ENCODE results near the gene KAZN.

KAZN gene

DNA sequence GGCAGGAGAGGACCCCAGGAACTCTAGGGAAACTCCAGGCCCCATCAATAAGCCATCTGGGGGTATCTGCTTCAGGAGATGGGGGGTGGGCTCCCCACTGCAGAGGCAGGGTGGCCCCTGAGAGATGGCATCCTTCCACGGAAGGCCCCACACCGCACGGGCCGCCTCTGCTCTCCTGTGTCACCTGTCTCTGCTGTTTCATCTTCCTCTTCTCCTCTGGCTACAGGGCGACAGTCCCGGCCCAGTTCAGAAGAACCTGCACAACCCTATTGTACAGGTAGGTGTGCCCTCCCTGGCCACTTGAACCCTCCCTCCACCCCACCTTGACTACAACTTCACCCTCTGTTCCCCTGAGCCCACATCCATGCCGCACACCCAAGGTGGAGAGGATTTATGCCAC, 464.9 kb downstream of the KAZN start:
- DNase-seq (ENCODE audit: low read depth) = no peak

DNA sequence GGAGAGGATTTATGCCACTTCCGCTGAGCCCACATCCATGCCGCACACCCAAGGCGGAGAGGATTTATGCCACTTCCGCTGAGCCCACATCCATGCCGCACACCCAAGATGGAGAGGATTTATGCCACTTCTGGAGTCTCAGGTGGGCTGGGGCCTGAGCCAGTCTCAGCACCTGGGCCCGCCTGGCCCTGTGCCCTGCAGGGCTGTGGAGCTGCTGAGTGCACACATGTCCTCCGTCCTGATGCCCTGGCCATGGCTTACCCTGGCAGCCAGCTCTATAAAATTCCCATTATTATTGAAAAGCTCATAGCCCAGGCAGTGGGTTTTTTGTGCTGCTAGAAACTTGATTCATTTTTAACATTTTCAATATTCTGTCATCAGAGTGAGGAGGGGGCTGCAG, 465.3 kb downstream of the KAZN start:
- no peak for DNase-seq (ENCODE audit: low read depth)

DNA sequence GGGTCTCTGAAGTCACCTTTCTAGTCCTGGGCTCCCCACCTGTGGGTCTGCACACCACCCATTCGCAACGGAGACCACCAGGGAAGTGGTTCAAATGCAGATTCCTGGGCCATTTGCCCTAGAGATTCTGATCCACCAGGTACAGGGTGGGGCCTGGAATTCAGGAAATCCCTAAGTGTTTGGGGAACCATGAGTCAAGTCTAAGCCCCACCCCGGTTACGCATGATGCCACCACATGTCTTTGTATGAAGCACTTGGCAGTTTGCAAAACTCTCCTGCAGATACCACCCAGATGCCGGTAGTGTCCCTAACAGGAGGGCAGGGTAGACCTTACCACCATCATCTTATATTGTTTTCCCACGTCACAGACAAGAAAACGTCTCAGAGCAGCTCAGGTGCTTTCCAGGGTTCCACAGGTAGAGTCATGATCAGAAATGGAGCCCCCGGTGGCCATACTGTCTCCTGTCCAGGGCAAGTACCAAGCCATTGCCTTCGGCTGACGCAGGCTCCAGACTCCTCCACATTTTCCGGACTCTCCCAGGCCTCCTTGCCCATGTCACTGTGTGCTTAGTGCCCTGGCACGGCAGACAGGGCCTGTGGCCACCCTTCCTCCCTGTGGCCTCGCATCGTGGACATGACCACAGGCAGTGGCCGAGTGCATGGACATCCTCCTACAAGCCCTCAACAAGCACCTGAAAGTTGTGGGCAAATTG, 465.9 kb downstream of the KAZN start:
- no peak for DNase-seq (ENCODE audit: low read depth)

DNA sequence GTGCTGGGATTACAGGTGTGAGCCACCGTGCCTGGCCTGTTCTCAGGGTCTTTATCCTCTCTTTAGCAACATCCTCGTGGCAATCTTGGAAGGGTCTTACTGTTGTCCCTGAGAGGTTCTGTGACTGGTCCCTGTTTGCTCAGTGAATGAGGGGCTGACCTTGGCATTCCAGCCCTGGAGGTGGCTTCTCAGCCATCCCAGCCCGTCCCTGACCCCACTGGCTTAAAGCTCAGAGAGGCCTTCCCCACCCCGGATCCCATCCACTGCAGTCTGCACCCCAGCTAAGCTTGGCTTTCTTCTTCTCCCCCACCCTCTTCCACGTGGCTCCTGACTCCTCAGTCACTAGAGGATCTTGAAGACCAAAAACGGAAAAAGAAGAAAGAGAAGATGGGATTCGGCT, 466.8 kb downstream of the KAZN start:
- no peak for DNase-seq (ENCODE audit: low read depth)

DNA sequence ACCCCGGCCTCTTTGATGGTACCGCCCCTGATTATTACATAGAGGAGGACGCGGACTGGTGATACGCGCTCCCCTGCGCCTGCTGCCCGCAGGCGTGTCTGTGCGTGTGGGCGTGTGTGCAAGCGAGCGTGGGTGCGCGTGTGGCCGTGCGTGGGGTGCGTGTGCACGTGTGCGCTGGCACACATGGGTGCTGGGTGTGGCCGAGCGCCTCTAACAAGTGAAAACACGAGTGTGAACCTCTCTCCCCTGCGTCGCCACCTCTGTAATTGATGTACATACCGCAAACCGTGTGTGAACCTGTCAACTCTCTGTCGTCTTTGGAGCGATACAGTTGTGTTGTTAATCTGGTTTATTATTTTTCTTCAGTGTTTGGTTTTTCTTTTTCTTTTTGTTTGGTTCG, 467.3 kb downstream of the KAZN start:
- no peak for DNase-seq (ENCODE audit: low read depth)

DNA sequence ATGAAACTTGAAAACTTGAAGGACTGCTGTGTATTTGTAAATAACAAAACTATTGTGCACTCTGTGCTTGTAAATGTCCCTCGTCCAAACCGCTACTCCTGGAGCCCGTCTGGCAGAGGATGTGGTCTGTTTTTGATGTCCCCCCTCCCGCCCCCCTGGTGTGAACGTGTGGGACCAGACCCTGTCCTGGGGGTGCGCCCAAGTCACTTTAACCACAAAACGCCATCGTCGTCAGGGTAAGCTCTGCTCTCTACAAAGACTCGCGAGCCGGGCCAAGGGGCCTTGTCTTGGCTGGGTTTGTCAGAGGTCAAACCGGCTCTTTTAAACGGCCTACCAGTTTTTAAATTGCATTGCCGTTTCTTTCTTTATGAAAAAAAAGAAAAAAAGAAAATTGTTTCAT, 467.7 kb downstream of the KAZN start:
- DNase-seq (ENCODE audit: low read depth) = no peak

DNA sequence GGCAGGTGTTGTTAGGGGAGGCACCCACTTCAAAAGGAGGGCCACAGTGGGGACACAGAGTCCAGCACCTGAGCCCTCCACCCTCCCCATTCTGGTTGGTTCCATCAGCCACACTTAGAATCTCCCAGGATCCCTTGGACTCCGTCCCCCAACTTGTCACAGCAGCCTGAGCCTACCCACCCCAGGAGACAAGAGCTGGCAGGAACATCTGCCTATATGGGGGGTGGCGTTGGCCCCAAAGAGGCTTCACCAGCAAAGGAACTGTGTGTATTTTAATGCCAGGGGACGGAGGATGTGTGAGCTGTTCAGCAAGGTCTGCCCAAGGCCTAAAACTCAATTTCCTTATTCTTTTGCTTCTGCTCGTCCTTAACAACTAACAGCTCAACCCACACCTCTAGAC, 468.7 kb downstream of the KAZN start:
- DNase-seq (ENCODE audit: low read depth) = no peak

DNA sequence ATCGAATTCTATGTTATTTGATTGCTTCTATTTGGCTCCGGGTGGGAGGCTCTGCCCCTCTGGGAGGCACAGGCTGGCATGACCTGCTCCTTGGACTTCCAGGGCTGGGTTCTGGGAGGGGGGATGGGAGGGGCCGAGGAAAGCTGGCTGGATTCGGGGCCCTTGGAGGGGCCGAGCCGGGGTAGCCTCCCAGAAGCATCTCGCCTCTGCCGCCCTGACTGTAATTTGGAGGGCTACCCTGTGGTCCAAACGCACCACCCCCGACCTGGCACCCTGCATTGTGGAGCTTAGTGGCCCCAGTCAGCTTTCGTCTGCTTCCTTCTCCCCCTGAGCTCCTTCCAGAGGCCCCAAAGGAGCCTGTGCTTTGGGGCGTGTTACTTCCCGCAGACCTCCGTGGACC, 469.7 kb downstream of the KAZN start:
- DNase-seq (ENCODE audit: low read depth) = no peak

DNA sequence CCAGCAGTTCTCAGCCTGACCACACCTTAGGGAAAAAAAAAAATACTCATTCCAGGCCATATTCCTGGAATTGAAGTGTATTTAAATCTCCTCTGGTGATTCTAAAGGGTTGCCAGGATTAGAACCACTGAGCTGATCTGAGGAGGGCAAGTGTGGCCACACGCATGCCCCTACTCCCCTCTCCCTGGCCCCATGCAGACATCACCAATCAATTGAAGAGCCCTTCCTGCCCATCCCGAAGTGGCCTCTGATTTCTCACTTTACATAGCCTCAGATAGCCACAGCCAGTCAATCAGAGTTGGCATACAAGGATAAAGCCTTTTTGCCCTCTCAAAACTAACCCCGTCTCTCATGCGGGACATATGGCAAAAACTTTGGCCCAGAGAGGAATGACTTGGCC, 470.5 kb downstream of the KAZN start:
- no peak for DNase-seq (ENCODE audit: low read depth)

DNA sequence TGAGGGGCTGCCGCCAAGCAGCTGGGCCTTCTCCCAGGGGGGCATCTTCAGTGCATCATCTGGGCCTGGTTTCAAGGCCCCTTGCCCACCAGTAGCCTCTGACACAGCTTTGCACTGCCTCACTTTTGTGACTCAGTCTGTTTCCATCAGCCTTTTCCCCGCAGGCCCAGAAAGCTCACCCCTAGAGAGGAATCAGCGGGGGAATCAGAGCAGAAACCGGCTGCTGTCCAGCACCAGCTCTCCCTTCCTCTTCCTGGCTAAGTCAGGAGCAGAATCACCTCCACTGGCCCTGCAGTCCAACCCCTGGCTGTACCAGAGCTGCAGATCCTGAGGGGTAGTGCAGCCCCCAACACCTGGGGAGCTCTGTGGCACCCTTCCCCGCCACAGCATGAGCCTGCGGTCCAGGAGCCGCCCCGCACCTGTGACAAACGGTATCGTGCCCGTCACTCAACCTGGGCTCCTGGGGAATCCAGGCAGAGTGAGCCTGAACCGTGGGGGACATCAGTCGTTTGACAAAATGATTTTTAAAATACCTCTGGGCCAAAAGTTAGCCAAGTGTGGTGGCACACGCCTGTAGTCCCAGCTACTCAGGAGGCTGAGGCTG, 471.8 kb downstream of the KAZN start:
- DNase-seq (ENCODE audit: low read depth) = no peak

DNA sequence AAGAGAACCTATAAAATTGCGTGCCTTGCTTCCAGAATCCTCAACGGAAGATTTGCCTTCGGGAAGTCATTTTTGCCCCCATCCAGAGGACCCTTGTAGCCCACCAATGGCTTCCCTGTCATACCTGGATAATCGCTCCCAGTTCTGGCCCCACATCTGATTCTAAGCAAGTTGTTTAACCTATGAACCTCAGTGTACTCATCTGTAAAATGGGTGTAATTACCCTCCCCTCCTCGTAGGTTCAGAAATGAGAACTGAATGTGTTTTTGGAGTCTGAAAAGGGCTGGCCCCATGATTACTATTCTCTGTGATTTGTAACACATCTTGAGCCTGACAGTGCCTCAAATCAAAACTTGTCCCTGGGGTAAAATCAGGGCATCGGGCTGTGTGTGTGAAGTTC, 473.5 kb downstream of the KAZN start:
- no peak for DNase-seq (ENCODE audit: low read depth)

DNA sequence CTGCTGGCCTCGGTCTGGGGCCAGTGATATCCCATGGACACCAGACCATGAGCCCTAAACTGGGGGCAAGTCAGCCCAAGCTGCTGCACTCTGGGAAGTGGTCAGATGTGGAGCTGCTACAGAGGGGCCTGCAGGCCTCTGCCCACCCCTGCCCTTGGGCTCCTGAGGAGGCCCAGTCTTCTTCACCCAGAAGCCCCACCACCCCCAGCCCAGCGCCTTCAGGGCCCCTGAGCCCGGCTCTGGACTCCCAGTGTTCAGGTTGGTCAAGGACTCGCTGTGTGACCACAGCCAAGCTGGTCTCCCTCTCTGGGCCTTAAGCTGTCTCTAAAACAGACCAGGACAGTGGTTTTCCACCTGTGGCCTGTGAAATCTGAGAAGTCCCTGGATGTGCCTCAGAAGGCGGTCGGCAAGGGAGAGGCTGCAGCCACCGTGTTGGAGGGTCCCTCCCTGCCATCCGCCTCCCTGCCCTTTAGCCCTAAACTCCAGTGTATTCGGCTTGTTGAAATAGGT, 475.4 kb downstream of the KAZN start:
- no peak for DNase-seq (ENCODE audit: low read depth)

DNA sequence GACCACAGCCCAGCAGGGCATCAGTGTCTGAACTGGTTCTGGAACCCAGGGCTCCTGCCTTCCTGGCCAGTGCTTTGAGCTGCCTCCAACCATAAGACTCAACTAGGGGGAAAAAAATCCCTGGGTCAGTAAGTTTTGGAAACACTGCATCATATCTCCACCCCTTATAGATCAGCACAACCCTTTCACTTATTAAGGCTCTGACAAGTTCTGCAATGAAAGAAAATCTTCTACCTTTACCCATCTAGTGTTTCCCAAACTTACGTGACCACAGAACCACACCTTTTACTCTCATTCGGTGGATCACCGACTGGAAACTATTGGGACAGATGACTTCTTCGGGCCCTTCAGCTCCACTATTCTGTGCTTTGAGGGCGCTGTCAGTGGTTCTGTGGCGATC, 476.7 kb downstream of the KAZN start:
- no peak for DNase-seq (ENCODE audit: low read depth)

DNA sequence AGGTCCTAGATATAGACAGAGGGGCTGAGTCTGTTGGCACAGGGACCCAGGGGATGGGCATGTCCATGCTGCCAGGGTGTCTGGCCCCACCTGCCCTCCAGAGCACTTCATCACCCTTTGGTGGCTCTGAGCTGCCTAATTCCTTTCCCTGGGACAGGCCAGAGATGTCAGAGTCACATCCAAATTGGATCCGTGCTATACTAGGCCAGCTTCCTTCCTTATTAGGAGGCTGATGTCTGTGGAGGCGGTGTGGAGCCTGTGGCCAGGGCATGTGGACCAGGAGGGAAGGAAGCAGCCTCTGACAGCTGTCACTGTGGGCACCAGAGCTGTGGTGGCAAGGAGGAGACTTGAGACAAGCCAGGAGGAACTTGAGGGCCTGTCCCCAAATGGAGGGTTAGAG, 477.3 kb downstream of the KAZN start:
- DNase-seq (ENCODE audit: low read depth) = no peak

DNA sequence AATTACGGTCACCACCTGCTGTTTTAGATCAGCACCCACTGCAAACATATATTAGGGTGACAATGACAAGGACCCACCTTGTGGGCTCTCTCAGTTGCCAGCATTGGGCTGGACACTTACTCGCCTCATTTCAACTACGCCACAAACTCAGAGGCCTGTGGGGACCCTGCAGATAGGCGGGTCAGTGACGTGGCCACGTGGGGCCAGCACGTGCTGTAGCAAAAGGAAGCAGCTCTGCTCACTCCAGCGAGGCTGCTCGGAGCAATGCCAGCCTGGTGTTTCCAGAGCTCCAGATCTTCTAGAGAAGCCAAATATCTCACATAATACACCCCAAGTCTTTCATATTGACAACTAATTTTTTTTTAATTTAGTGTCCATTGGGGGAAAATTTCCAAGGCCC, 478.3 kb downstream of the KAZN start:
- no peak for DNase-seq (ENCODE audit: low read depth)

DNA sequence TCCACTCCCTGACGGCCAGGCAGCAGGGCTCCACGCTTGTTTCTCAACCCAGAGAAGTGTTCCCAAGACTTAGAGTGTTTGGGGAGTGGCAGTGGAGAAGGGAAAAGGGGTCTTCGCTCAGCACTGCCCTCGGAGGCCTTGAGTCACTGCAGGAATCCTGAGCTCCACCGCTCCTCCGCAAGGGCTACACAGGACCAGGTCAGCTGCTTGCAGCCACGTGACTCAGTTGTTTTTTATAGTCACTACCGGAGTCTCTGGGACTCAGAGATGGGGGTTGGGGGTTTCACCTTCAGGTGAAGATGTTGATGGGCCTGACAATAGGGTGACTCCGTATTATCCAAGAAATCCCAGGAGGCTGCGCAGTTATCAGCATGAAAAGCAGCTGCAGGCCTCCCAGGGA, 478.9 kb downstream of the KAZN start:
- no peak for DNase-seq (ENCODE audit: low read depth)

DNA sequence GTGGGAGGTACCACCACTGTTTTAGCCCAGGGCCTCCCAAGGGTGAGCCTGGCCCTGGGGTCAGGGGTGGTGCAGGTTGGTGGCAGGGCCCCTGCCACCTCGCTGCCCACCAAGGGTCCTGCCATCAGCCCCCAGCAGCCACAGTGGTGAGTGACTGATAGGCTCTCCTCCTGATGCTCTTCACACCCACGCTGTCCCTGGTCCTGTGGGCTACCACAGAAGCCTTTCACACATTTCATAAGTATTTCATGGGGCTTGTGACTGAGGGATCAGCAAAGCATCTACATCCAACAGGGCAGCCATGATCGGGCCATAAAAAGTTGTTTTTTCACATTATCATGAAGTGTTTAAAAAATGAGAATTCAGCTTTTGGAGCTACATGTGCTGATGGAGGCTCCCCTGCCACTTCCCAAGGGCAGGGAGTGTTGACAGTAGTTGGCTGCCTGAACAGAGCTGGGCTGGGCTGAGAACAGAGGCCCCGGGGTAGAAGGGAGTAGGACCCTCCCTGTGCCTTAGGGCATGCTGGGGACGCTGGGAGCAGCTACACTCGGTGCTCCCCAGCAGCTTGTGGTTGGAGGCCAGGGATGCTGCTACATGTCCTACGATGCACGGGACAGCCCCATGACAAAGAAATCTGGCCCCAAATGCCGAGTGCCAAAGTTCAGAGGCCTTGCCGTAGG, 482.0 kb downstream of the KAZN start:
- DNase-seq (ENCODE audit: low read depth) = no peak

DNA sequence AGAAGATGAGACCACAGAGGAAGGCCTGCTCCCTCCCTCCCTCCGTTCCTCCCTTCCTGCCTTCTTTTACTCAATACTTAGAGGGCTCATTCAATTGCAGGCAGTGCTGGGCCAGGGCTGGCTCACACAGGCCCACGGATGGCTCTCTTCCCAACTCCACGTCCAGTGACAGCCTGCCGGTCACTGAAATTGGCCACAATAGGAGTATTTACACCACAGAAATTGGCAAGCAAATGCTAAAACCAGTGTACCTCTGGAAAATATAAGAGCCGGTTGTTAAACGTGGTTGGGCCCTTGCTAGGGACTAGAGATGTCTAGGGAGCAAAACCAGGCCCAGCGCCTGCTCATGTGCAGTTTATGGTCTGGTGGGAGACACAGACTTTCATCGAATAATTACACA, 482.6 kb downstream of the KAZN start:
- DNase-seq (ENCODE audit: low read depth) = no peak

DNA sequence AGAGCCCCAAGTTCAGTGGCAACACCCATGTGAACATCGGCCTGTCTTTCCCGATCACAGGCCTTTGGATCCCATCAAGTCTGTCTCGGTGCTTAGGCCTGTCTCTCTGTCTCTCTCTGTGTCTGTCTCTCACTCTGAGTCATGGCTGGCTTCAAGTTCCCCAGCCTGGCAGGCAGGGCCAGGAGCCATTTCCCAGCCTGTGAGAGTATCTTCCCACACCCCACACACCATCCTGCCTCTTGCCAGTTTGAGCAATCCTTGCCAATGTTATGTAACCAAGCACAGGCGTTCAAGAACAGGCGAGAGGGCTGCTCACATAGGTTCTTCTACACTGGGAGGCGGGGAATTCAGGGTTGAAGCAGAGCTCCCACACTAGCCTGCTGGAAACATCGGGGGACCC, 485.1 kb downstream of the KAZN start:
- no peak for DNase-seq (ENCODE audit: low read depth)

DNA sequence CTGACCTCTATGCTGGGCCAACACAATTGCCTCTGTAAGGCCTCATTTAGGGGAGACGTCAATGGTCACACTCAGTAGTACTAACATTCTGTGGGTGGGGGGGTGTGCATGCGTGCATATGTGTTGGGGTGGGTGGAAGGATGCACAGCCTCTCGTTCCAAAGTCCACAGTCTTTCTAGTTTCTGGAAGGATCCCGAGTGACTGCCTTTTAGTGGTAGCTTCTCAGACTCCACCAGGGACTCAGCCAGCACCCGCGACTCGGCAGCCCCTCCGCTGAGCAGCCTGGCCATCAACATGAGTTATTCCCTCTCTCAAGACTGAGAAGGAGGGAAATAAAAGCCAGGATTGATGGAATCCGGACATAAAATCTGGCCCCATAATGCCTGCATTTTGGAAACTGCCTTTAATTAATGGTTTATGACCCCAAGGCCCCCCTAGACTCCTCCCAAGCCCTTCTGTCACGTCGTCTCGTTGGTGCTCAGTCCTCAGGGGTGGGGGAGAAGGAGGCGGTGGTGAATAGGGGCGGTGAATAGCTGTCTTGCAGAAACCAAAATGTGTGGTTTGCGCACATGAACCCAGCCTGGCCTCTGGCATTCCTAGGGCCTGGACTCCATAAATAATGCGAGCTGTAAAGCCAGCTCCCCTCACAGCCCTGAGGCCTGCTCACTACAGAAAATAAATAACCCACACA, 489.9 kb downstream of the KAZN start:
- DNase-seq (ENCODE audit: low read depth) = no peak

DNA sequence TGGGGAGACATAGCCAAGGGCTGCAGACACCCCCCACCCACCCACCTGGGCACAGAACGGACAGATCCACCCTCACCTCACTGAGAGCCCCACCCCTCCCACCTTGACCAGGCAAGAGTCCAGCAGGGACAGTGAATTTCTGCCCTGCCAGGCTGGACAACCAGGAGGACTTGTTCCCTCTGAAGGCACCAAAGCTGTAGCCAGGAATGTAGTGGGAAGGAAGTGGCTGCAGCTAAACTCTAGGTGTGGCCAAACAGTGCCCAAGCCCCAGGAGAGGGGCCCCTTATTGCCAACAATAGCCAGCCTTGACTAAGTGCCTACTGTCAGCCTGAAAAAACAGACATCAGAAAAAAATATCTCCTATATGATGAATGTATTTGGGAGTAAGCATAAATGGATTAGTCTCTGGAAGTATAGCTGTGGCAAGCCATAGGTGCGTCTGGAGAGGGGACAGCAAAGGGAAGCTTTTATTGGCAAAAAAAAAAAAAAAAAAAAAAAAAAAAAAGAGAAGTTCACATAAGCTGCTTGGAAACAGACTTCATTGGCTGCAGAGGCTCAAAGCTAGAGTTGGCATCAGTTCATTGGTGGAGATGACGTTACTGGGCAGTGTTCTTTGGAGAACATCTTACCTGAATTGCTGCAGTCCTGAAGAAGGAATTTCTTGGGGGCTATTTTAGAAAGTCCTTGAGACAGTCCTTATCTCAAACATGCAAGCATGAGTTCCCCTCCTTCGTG, 490.9 kb downstream of the KAZN start:
- DNase-seq (ENCODE audit: low read depth) = no peak

DNA sequence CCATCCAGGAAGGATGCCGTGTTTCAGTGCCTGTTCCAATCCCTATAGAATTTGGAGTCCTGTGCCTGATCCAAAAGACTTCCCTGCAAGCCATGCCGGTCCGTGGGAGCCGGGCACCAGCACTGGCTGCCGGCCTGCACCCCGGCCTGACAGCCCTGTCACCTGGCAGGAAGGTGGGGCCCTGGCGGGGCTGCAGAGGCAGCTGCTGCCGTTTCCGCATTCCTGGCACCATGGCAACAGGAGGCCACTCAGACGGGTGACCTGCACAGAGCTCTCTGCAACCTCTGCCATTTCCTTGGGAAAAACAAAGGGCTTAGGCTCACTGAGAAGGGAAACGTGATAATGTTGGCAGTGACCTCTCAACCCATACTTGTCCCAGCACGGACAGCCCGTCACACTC, 491.9 kb downstream of the KAZN start:
- no peak for DNase-seq (ENCODE audit: low read depth)
